ENCODE results near the gene AS3MT. TPM values are rescaled to one million over a fixed set of nuclear protein-coding genes. Genes with fewer than 3 reads are reported as not detected.
"Not testable (repeated sequence)": the region's sequence is repeated elsewhere in the genome, so short reads cannot be mapped to it uniquely, and the experiment has no call there.

AS3MT gene
- total and polyA plus RNA-seq, 10 of the 15 experiments (the other 5 are each of a cell fraction or from before 2014, with no cell fraction given), result 0.11 to 1.0 (median 0.39) TPM; not detected in 2

- TF ChIP-seq, protein P1, sequence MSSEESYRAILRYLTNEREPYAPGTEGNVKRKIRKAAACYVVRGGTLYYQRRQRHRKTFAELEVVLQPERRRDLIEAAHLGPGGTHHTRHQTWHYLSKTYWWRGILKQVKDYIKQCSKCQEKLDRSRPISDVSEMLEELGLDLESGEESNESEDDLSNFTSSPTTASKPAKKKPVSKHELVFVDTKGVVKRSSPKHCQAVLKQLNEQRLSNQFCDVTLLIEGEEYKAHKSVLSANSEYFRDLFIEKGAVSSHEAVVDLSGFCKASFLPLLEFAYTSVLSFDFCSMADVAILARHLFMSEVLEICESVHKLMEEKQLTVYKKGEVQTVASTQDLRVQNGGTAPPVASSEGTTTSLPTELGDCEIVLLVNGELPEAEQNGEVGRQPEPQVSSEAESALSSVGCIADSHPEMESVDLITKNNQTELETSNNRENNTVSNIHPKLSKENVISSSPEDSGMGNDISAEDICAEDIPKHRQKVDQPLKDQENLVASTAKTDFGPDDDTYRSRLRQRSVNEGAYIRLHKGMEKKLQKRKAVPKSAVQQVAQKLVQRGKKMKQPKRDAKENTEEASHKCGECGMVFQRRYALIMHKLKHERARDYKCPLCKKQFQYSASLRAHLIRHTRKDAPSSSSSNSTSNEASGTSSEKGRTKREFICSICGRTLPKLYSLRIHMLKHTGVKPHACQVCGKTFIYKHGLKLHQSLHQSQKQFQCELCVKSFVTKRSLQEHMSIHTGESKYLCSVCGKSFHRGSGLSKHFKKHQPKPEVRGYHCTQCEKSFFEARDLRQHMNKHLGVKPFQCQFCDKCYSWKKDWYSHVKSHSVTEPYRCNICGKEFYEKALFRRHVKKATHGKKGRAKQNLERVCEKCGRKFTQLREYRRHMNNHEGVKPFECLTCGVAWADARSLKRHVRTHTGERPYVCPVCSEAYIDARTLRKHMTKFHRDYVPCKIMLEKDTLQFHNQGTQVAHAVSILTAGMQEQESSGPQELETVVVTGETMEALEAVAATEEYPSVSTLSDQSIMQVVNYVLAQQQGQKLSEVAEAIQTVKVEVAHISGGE (CRISPR knock-in tag; IDR thresholded peaks at IDR 0.05), result no peak
- TF ChIP-seq PML (IDR thresholded peaks at IDR 0.05; ENCODE audit: low read length), result no peak
- no peak for TF ChIP-seq MLLT1 (IDR thresholded peaks at IDR 0.05)
- no peak for TF ChIP-seq JUNB (IDR thresholded peaks at IDR 0.05)
- TF ChIP-seq, protein P2, sequence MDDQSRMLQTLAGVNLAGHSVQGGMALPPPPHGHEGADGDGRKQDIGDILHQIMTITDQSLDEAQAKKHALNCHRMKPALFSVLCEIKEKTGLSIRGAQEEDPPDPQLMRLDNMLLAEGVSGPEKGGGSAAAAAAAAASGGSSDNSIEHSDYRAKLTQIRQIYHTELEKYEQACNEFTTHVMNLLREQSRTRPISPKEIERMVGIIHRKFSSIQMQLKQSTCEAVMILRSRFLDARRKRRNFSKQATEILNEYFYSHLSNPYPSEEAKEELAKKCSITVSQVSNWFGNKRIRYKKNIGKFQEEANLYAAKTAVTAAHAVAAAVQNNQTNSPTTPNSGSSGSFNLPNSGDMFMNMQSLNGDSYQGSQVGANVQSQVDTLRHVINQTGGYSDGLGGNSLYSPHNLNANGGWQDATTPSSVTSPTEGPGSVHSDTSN (IDR thresholded peaks at IDR 0.05; ENCODE audit: insufficient replicate concordance, low read depth, low read length), result no peak
- TF ChIP-seq, protein P3, sequence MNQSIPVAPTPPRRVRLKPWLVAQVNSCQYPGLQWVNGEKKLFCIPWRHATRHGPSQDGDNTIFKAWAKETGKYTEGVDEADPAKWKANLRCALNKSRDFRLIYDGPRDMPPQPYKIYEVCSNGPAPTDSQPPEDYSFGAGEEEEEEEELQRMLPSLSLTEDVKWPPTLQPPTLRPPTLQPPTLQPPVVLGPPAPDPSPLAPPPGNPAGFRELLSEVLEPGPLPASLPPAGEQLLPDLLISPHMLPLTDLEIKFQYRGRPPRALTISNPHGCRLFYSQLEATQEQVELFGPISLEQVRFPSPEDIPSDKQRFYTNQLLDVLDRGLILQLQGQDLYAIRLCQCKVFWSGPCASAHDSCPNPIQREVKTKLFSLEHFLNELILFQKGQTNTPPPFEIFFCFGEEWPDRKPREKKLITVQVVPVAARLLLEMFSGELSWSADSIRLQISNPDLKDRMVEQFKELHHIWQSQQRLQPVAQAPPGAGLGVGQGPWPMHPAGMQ (IDR thresholded peaks at IDR 0.05; ENCODE audit: borderline replicate concordance), result no peak
- TF ChIP-seq NBN (IDR thresholded peaks at IDR 0.05), result no peak
- no peak for TF ChIP-seq POLR2AphosphoS2 (IDR thresholded peaks at IDR 0.05; ENCODE audit: low read depth, low read length)
- TF ChIP-seq KLF5 (IDR thresholded peaks at IDR 0.05; ENCODE audit: partially characterized antibody), result no peak
- no peak for TF ChIP-seq HDAC6 (IDR thresholded peaks at IDR 0.05; ENCODE audit: unreplicated experiment)
- TF ChIP-seq, protein P4, sequence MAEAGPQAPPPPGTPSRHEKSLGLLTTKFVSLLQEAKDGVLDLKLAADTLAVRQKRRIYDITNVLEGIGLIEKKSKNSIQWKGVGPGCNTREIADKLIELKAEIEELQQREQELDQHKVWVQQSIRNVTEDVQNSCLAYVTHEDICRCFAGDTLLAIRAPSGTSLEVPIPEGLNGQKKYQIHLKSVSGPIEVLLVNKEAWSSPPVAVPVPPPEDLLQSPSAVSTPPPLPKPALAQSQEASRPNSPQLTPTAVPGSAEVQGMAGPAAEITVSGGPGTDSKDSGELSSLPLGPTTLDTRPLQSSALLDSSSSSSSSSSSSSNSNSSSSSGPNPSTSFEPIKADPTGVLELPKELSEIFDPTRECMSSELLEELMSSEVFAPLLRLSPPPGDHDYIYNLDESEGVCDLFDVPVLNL (IDR thresholded peaks at IDR 0.05; ENCODE audit: low read depth, low read length), result no peak
Observed at GRCh38 chr10:102837230-102837721, 32.0 kb upstream of the AS3MT start, which contains the start of gene CYP17A1 (continued).

DNA sequence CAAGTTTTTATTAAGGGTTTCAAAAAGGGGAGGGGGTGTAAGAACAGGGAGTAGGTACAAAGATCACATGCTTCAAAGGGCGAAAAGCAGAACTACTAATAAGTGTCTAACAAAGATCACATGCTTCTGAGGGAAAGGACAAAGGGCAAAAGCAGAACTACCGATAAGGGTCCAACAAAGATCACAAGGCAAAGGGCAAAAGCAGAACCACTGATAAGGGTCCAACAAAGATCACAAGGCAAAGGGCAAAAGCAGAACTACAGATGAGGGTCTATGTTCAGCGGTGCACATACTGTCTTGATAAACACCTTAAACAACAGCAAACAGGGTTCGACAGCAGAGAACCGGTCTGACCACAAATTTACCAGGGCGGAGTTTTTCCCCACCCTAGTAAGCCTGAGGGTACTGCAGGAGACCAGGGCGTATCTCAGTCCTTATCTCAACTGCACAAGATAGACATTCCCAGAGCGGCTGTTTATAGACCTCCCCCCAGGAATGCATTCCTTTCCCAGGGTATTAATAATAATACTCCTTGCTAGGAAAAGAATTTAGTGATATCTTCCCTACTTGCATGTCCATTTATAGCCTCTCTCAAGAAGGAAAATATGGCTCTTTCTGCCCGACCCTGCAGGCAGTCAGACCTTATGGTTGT is 30.9 kb upstream of the AS3MT start:
- H3K4me1 ChIP-seq (ENCODE audit: control insufficient read depth, insufficient read depth, low read length); H3K9me3 ChIP-seq (replicated peaks; ENCODE audit: control insufficient read depth, insufficient read depth, low read length); POLR2A ChIA-PET; H3K9ac ChIP-seq (ENCODE audit: control insufficient read depth, insufficient read depth, low read length); ATAC-seq; H2AFZ ChIP-seq (ENCODE audit: control insufficient read depth, low read depth, low read length); BruUV-seq (replicated peaks); H3K4me3 ChIP-seq; H3K27me3 ChIP-seq (replicated peaks in 1 of 2; ENCODE audit: control insufficient read depth in 2 of 2, insufficient read depth in 2 of 2, low read length in 1 of 2); FAIRE-seq; H3K36me3 ChIP-seq (ENCODE audit: control insufficient read depth in 2 of 2, insufficient read depth in 2 of 2, low read length in 1 of 2); DNase-seq (ENCODE audit: low read depth, low spot score); H3K79me2 ChIP-seq (ENCODE audit: control insufficient read depth, insufficient read depth, low read length); H3K27ac ChIP-seq (ENCODE audit: control insufficient read depth, insufficient read depth); H4K20me1 ChIP-seq (ENCODE audit: control insufficient read depth, insufficient read depth); H3K4me2 ChIP-seq (ENCODE audit: control insufficient read depth, insufficient read depth): not testable (repeated sequence)
- RAD21 ChIA-PET (ENCODE audit: unreplicated experiment), result interaction anchor here (0.7 to 3.8 kb wide), 2 partner anchors 63 to 642 kb away, joined by 3 to 47 read pairs; no protein-coding TSS in a partner anchor
- intact Hi-C loops (cut with micrococcal nuclease; ENCODE audit: unreplicated experiment) (loop anchor here (5.0 kb wide), 4 partner anchors 111 to 649 kb away; no protein-coding TSS in a partner anchor), in situ Hi-C loops (cut with MboI) (loop anchor here (5.0 to 10.0 kb wide), 2 partner anchors 66 to 404 kb away; no protein-coding TSS in a partner anchor)
- WGBS (ENCODE audit: insufficient coverage, insufficient replicate concordance, low lambda C conversion rate, missing lambda C conversion rate), result 66% methylated on average over 9 of the region's 9 CpGs
- SMC1A ChIA-PET (ENCODE audit: uncharacterized antibody, unreplicated experiment), result interaction anchor here (7.1 kb wide), 1 partner anchor 64 kb away, joined by 65 read pairs; no protein-coding TSS in a partner anchor
- CTCF ChIA-PET, result interaction anchor here (1.9 to 7.1 kb wide), 2 partner anchors 63 kb away, joined by 8 to 88 read pairs; no protein-coding TSS in a partner anchor
